ENCODE data around the gene CCDC78. TPM values are rescaled to one million over a fixed set of nuclear protein-coding genes. Genes with fewer than 3 reads are reported as not detected.

The CCDC78 gene
- total and polyA plus RNA-seq, 2 donors (not counting 3 experiments of a cell fraction or from before 2014, with no cell fraction given): 0.50 to 1.3 TPM

- H3K79me2 ChIP-seq (ENCODE audit: control insufficient read depth, insufficient read depth, low read length): no peaks in the 10 kb centered on the region
- peak within 1 kb of the TSS; percentile 58 for H3K4me2 ChIP-seq (ENCODE audit: insufficient read depth, low read length)
- FAIRE-seq (peak; percentile 89), DNase-seq (ENCODE audit: low read depth, low spot score) (peak; percentile 64)
- H4K20me1 ChIP-seq (replicated peaks; ENCODE audit: control insufficient read depth, extremely low read depth, insufficient read depth, low read length): no peaks in the 10 kb centered on the region
- dilution Hi-C loops (cut with MboI; ENCODE audit: extremely low pct_ligation_motif_present, low sequenced_read_pairs): no loop called here
- H3K9me3 ChIP-seq (replicated peaks; ENCODE audit: control insufficient read depth, insufficient read depth, low read length): no peaks in the 10 kb centered on the region
- CTCF ChIA-PET: interaction anchor here (0.7 to 2.6 kb wide), 7 partner anchors 9 to 64 kb away, joined by 3 to 17 read pairs (median 5); partner anchors contain the start of gene WDR24
- peaks cover 15% of the 10 kb centered on the region for H3K4me1 ChIP-seq (ENCODE audit: control insufficient read depth, extremely low read depth, insufficient read depth, low read length)
- H2AFZ ChIP-seq (ENCODE audit: low read depth, low read length): peak within 1 kb of the TSS; percentile 82
- H3K27ac ChIP-seq (ENCODE audit: insufficient read depth, low read depth, low read length): peak within 1 kb of the TSS; percentile 19
- POLR2A ChIA-PET: interaction anchor here (1.4 kb wide), 1 partner anchor 14 kb away, joined by 3 read pairs; no protein-coding TSS in a partner anchor
- H3K27me3 ChIP-seq (ENCODE audit: control insufficient read depth in 2 of 2, insufficient read depth in 2 of 2, low read length in 2 of 2): no peaks in the 10 kb centered on the region
- peak within 1 kb of the TSS; percentile 35 for H3K9ac ChIP-seq (replicated peaks; ENCODE audit: extremely low read depth, insufficient read depth, low read length)
- H3K4me3 ChIP-seq (replicated peaks in 1 of 3; ENCODE audit: insufficient read depth in 1 of 3, low read depth in 1 of 3, low read length in 3 of 3): peak within 1 kb of the TSS; percentile 49 to 56 (median 55)
- no TSS peak for BruUV-seq (replicated peaks)
- no peaks in the 10 kb centered on the region for H3K36me3 ChIP-seq (ENCODE audit: control insufficient read depth in 2 of 2, extremely low read depth in 1 of 2, insufficient read depth in 2 of 2, low read length in 2 of 2)
- TF ChIP-seq POLR2AphosphoS5 (IDR thresholded peaks at IDR 0.05; ENCODE audit: insufficient read depth, low read depth, low read length) (peak; percentile 83), JUN (IDR thresholded peaks at IDR 0.05; ENCODE audit: borderline replicate concordance, insufficient read depth, insufficient read length, low read depth) (no peak), MYC (IDR thresholded peaks at IDR 0.05; ENCODE audit: low read depth, low read length) (no peak), POLR2A (IDR thresholded peaks at IDR 0.05; ENCODE audit: low read depth, low read length) (peak; percentile 80), CTCF (IDR thresholded peaks at IDR 0.05; ENCODE audit: extremely low read depth in 1 of 2, insufficient read depth in 1 of 2, low read depth in 1 of 2, low read length in 2 of 2) (no peak)
- intact Hi-C loops (cut with micrococcal nuclease): no loop called here
- H3K9me1 ChIP-seq (replicated peaks; ENCODE audit: control insufficient read depth, extremely low read depth, insufficient read depth, low read length): no peaks in the 10 kb centered on the region
Observed at GRCh38 chr16:720990-721764, 5.1 kb downstream of the CCDC78 start, which contains the start of gene ANTKMT. Gene ANTKMT, plus strand, starts transcription at chr16:721146. Its CDS starts 129 bp downstream, at chr16:721275.
